HG03135 (cell line): ENCODE measurements around the gene PABPN1.

Source experiments
- ATAC-seq: cut with Tn5 transposase; IDR thresholded peaks from one replicate; pipeline ENCODE4 v1.9.1; 2021; ENCODE audit warnings: mild to moderate bottlenecking, moderate library complexity; ENCODE audit not compliant: unreplicated experiment

Gene PABPN1

DNA sequence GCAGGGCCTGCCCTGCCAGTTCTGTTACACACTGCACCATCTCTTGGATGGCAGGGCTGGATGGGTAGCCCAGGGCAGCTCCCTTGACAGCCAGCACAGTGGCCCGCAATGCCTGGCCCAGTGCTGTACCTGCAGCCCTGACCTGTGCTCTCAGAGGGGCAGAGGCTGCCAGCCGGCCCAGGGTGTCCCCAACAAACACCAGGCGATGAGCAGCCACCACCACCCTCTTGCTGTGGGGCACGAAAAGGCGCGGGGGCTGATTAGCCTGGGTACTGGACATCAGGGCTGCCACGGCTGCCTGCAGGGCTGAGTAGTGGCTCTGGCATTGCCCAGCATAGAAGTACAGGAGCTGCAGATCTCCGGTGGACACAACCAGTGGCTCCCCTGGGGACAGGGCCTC lies 36.0 kb downstream of the PABPN1 start:
- ATAC-seq: no peak

- no peak for ATAC-seq
These were observed 36.8 kb downstream of the PABPN1 start for GRCh38 chr14:23358042-23358441.

- no peak for ATAC-seq
These were observed 37.4 kb downstream of the PABPN1 start for GRCh38 chr14:23358553-23359166.

DNA sequence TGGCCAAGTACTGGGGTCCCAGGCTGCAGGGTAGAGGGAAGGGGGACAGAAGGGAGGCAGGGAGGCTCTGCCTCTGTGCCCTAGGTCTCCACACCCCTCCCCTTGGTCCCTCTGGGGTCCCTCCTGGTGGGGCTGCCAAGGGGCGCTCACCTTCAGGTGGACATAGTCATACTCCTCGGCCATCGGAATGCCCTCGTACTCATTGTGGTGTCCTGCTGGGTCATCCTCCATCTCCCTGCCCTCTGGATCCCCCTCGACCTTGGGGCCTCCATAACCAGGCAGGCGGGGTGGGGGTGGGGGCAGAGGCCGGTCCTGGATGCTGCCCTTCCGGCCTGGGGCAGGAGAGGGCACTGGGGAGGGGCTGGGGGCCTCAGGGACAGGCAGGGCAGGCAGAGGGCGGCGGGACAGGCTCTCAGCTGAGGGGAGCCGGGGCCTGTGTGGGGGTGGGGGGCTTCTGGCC lies 37.9 kb downstream of the PABPN1 start:
- ATAC-seq: no peak

DNA sequence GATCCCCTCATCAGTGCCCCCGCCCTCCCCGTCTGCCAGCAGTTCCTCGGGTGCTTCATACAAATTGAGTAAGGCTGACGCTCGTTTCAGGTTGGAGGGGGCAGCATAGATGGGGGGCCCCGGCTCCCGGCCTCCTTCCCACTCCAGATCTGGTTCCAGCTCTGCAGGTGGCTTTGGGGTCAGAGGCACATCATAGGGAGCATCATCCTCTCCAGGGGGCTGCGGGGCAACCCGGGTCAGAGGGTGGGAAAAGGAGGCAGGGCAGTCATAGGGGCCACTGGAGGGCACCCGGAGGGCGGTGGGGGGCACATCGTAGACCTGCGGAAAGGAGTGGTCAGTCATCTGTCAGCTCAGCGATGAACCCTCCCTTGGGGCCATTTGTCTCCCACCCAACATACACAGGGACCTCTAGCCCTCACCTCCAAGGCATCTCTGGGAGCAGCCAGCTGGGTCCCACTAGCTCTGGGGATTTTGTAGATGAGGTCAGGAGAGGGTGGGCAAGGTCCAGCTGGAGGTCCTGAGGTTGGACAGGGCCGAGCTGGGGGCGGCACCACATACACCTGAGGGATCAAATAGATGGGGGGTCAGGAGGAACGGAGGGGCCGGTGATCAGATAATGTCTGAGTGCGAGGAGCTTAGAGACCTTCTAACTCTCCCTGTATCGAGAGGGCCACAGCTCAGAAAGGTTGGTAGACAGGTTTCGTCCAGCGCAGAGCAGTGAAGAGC lies 38.6 kb downstream of the PABPN1 start:
- ATAC-seq: no peak

DNA sequence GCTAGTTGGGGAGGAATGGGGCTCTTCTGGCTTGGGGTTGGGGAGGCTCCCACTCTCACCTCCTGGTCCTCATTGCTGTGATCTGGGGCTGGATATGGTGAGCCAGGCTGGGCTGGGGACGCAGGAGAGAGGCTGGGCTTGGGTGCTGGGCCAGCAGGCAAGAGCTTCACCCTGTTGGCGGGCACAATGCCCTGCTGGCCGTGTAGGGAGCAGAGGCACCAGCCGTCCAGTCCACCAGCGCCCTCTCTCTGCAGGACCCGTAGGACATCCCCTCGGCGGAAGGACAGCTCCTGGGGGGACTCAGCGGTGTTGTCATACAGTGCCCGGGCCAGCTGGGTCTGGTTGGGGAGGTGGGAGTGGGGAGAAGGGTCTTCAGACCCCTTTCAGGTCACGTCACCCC lies 39.2 kb downstream of the PABPN1 start:
- ATAC-seq: no peak

GRCh38 chr14:23361320-23361719 lies 40.1 kb downstream of the PABPN1 start:
- no peak for ATAC-seq

GRCh38 chr14:23361763-23362162 lies 40.5 kb downstream of the PABPN1 start:
- no peak for ATAC-seq

- ATAC-seq: no peak
These were observed 40.9 kb downstream of the PABPN1 start for GRCh38 chr14:23362200-23362599.

- no peak for ATAC-seq
These were observed 43.1 kb downstream of the PABPN1 start for GRCh38 chr14:23364164-23365035.

- no peak for ATAC-seq
These were observed 43.9 kb downstream of the PABPN1 start, which contains the start of gene EFS for GRCh38 chr14:23365036-23365731. TSS of gene EFS (minus strand) at chr14:23365172. CDS start at chr14:23365025, 147 bp downstream.

- ATAC-seq: no peak
These were observed 44.6 kb downstream of the PABPN1 start for GRCh38 chr14:23365732-23366425.

- no peak for ATAC-seq
These were observed 45.2 kb downstream of the PABPN1 start for GRCh38 chr14:23366426-23366921.

DNA sequence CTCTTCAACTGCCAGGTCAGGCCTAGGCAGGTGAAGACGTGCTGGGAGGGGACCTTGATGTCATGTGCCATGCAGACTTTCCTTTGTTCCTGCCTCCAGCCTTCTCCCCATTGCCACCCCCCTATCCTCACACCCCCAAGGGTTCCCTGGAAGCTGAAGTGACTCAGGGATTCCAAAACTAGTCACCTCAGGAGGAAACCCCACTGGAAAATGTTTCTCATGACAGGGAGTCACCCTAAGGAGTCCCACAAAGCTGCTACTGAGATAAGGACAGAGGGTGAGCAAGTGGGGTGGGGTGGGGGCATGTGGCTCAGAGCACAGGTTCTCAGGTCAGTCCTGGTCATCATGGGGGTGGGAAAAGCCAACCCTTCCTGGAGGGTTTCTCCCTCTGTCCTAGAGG lies 49.0 kb downstream of the PABPN1 start:
- no peak for ATAC-seq

GRCh38 chr14:23371865-23372264 lies 50.6 kb downstream of the PABPN1 start:
- no peak for ATAC-seq

DNA sequence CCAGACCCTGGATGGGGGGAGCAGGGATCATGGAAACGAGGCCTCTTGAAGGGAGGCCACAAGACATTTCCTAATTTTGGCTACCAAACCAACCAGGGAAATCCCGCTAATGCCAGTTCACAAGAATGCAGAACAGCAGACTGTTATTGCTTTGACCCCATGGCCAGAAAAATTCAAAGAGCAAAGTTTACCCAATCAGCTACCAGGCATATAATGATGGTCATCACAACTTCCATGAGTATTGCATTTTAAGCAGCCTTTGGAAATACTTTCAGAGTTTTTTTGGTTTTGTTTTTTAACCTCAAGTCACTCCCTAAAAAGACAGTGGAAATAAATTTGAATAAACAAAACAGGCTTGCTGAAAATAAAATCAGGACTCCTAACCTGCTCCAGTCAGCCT lies 51.3 kb downstream of the PABPN1 start, which contains the start of gene IL25:
Gene IL25 (plus strand): TSS at position 301 of the 400 bp plus-strand sequence.
- no peak for ATAC-seq

DNA sequence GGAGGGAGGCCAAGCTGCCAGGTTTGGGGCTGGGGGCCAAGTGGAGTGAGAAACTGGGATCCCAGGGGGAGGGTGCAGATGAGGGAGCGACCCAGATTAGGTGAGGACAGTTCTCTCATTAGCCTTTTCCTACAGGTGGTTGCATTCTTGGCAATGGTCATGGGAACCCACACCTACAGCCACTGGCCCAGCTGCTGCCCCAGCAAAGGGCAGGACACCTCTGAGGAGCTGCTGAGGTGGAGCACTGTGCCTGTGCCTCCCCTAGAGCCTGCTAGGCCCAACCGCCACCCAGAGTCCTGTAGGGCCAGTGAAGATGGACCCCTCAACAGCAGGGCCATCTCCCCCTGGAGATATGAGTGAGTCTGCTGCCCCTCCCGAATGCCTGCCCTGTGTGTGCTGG lies 51.8 kb downstream of the PABPN1 start:
- no peak for ATAC-seq
